Stimulated activated CD4-positive, alpha-beta T cell treated with anti-CD3 and anti-CD28 coated beads, TNF-alpha, amount 100 ng/mL, for 1 hour (primary cell): ENCODE data around the gene LOC101059915.
"Not testable (repeated sequence)": the region's sequence is repeated elsewhere in the genome, so short reads cannot be mapped to it uniquely, and the experiment has no call there.

ENCODE experiments used
- DNase-seq, 3 donors: peaks; one replicate each; pipeline ENCODE4 v3.0.0-alpha.2; 2020; ENCODE audit warnings: low read depth in 3 of 3, low spot score in 1 of 3

The LOC101059915 gene

DNA sequence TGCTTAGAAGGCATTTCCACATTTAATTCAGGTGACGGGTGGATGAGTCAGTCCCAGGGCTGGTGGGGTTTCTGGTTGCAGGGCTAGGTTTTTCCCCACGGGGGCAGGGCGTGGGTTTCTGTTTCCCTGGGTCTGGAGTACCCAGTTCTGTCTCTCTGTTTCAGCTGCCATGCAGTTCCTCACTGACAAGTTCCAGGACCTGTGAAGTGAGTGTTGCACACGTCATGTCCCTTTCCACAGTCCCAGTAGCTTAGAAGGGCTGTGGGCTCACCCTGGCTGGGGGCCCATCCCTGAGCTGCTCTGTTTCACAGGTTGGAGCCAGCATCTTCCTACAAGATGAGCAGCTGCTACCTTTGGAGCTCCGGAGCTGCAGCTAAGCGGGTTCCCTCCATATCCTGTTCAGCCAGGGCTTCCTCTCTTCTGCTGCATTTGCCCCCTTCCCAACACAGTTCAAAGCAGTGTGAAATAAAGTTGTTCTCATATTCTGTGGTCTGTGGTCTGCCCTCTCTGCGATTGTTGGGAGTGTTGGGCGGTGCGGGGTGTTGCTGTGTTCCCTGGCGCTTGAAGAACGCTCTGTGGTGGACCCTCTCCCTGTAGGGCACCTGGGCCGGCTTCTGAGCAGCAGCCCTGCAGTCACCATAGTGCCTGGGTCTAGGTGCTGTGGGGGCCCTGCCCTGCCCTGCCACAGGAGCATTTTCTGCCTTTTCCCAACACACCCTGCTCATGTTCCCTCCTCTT, 3.9 kb downstream of the LOC101059915 start:
- peak in 1 of 3 donors; percentile 50 for DNase-seq

DNA sequence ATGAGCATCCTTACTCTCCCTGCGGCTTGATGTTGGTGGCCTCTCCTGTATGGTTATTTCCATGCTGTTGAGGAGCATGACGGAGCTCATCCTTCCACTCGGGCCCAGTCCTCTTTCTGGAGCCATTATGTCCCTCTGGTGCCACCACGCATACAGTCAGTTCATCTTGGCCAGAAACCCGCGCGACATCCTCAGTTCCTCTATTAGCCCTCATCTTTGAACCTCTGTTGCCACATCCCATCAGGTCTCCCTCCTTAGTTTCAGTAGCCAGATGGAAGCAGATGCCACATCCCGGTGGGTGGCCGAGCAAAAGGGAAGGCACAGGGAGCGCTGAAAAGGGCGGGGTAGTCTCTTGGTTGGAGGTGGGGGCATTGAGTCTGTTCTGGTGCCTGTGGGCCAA, 4.6 kb downstream of the LOC101059915 start:
- no peak for DNase-seq

DNA sequence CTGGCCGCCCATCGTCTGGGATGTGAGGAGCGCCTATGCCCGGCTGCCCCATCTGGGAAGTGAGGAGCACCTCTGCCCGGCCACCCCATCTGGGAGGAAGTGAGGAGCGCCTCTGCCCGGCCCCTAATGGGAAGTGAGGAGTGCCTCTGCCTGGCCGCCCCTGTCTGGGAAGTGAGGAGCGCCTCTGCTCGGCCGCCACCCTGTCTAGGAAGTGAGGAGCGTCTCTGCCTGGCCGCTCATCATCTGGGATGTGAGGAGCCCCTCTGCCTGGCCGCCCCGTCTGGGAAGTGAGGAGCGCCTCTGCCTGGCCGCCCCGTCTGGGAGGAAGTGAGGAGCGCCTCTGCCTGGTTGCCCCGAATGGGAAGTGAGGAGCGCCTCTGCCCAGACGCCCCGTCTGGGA, 8.3 kb downstream of the LOC101059915 start:
- not testable (repeated sequence) for DNase-seq

DNA sequence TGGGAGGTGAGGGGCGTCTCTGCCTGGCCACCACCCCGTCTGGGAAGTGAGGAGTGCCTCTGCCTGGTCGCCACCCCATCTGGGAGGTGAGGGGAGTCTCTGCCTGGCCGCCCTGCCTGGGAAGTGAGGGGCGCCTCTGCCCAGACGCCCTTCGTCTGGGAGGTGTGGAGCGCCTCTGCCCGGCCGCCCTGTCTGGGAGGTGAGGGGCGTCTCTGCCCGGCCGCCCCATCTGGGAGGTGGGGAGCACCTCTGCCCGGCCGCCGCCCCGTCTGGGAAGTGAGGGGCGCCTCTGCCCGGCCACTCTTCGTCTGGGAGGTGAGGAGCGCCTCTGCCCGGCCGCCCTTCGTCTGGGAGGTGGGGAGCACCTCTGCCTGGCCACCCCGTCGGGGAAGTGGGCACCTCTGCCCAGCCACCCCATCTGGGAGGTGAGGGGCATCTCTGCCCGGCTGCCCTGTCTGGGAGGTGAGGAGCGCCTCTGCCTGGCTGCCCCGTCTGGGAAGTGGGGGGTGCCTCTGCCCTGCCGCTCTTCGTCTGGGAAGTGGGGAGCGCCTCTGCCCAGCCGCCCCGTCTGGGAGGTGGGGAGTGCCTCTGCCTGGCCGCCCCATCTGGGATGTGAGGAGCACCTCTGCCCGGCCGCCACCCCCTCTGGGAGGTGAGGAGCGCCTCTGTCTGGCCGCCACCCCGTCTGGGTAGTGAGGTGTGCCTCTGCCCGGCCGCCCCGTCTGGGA, 8.9 kb downstream of the LOC101059915 start:
- not testable (repeated sequence) for DNase-seq

DNA sequence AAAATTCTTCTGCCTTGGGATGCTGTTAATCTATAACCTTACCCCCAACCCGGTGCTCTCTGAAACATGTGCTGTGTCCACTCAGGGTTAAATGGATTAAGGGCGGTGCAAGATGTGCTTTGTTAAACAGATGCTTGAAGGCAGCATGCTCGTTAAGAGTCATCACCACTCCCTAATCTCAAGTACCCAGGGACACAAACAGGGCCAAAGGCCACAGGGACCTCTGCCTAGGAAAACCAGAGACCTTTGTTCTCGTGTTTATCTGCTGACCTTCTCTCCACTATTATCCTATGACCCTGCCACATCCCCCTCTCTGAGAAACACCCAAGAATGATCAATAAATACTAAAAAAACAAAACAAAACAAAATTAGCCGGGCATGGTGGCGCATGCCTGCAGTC, 9.8 kb downstream of the LOC101059915 start:
- not testable (repeated sequence) for DNase-seq

DNA sequence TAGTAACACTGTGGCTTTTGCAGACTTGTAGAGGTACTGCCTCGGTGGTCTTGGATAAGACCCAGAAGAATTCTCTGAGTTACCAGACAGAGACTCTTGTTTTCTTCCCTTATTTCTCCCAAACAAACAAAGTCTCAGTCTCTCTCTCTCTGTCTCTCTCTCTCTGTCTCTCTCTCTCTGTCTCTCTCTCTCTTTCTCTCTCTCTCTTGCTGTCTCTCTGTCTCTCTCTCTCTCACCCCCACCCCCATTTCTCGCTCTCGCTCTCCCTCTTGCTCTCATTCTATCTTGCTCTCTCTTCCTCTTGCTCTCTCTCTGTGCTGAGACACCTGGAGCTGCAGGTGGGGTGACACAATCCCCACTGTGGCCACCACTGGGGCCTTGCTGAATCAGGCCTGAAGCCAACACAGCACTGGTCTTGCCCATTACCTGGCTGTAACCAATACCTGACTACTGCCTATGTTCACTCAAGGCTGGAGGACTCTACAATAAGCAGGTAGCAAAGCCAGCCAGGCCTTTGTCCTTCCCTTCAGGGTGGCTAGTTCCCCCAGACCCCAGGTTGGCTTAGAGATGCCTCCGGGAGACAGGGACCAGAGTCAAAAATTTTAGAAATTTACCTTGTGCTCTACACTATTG, 12.3 kb downstream of the LOC101059915 start:
- no peak for DNase-seq

DNA sequence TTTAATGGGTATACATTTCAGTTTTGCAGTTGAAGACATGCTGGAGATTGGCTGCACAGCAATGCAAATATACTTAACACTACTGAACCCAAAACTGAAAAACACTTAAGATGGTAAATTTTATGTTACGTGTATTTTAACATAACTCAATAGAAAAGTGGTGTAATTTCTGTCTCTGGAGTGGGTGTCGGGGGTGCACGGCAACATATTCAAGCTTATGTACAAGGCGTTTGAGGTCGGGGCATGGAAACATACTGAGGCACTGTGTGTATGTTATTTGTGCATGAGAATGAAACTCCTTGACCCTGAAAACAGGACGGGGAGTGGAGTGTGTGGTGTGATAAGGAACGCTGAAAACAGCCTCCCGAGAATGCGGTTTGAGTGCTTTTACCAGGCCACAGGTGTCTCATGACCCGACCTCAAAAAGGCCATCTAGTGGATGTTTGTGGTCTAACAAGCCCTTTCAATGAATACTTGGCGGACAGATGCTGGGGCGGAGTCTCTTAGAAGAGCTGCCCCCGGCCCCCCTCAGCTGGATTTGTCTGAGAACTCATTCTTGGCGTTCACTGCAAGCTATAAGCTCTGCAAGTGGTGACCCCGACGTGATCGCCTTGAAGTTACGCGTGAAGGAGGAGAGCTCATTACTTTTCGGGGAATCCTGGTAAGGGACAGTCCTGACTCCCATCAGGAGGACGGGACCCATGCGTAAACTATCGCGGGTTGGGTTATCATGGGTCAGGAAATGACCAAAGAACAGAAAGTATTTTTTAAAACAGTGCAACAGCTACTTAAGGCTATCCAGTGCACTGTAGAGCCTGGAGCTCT, 29.5 kb downstream of the LOC101059915 start:
- DNase-seq, result not testable (repeated sequence)

DNA sequence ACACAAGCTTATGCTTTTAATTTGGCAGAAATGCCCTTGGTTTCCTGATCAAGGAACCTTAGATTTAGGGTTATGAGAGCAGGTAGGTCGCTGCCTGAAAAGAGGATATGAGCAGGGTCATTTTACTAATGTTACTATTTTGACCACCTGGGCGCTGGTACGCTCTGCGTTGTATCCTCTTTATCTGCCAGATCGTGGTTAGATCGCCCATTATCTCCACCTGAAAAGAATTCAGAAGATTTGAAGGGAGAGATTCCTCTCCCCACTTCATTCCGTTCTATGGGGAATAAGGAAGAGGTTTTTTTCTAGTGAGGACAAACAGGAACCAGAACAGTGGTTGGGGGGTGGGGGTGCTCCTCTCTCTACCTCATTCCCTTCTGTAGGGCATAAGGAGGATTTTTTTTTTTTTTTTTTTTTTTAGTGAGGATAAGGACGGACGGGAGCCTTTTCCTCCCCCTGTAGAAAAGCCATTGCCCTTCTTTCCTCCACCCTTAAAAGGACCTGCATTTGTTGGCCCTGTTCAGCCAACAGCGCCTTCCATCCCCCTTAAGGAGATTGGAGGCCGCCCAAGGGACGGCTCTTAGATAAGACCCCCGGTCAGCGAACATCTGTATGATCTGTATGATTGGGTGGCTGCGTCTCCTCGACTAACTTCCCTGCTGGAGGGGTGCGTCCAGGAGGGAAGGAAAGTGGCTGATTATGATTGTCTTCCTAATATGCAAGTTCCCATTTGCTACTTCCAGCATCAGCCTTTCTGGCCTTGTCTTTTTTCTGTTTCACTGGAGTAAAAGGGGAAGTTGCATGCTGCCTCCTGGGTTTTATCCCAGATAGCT, 30.3 kb downstream of the LOC101059915 start:
- not testable (repeated sequence) for DNase-seq

DNA sequence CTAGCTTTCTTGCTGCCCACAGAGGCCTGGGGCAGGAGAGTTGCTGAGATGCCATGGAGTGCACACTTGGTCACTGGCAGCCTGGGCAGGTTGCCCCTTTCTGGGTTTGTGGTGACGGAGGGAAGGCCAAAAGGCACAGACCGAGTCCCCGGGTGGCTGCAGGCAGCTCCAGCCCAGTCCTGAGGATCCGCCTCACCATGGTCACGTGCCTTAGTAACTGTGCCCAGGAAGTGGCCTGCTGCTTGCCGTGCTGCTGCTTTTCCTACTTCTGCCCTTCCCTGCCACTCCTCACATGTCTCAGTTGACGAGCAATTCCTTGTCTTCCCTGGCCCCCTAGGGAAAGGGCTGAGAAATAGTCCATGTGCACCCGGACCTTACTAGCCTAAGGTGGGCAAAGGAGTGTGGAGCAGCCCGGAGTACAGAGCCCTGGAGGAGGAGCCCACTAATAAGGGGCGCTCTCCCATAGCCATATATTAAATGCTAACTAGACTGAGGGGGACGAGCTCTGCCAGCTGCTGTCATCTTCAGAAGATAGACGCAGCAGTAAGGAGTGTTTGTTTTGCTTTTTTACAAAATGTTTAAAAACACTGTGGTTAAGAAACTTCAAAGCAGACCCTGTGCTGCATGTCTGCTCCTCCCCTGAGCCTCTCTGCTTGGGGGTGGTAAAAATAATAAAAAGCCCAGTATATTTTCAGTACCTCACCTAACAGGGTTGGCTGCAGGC, 31.1 kb downstream of the LOC101059915 start:
- not testable (repeated sequence) for DNase-seq

DNA sequence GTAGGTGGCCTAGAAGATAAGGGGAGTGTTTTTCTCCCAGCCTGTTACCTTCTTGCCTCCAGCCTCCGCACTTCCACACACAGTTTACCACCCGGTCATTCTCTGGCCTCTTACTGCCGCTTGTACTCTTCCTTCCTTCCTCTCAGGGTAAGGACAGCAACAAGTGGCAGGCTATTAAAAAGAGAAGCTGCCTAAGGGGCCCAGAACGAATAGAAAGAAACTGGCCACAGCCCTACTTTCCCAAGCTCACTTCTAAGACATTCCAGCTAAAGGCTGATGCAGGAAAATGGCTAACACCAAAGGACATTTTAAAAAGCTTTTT, 31.6 kb downstream of the LOC101059915 start:
- DNase-seq, result not testable (repeated sequence)

DNA sequence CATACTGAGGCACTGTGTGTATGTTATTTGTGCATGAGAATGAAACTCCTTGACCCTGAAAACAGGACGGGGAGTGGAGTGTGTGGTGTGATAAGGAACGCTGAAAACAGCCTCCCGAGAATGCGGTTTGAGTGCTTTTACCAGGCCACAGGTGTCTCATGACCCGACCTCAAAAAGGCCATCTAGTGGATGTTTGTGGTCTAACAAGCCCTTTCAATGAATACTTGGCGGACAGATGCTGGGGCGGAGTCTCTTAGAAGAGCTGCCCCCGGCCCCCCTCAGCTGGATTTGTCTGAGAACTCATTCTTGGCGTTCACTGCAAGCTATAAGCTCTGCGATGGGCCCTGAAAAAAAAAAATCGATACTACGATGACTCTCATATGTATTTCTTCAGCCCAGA, 35.5 kb downstream of the LOC101059915 start:
- not testable (repeated sequence) for DNase-seq

DNA sequence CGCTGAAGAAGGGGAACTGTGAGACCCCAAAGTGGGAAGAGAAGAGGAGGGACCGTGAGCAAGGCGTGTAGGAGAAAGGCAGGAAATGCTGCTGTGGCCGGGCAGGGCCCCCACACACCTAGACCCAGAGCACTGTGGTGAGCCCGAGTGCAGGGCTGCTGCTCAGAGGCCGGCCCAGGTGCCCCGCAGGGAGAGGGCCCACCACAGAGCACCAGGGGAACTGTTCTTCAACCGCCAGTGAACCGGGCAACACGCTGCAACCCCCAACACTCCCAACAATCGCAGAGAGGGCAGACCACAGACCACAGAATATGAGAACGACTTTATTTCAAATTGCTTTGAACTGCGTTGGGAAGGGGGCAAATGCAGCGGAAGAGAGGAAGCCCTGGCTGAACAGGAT, 46.7 kb downstream of the LOC101059915 start:
- not testable (repeated sequence) for DNase-seq

DNA sequence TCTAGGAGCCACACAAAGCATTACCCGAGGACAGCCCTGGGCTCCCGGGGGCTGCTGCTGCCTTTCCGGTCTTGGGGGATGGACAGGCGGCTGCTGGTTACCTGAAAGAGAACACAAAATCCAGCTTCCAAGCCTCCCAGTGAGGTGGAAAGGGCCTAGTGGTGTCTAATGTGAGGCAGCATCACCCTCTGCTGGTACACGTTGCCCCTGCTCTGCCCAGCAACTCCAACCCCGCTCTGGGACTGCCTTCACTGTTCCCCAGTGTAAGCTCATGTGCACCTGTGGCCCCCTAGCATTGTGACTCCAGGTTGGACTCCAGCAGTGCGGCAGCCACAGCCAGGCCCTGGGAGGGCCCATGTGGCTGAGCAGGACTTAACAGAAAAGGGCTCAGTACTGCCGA, 48.2 kb downstream of the LOC101059915 start:
- DNase-seq, result not testable (repeated sequence)

DNA sequence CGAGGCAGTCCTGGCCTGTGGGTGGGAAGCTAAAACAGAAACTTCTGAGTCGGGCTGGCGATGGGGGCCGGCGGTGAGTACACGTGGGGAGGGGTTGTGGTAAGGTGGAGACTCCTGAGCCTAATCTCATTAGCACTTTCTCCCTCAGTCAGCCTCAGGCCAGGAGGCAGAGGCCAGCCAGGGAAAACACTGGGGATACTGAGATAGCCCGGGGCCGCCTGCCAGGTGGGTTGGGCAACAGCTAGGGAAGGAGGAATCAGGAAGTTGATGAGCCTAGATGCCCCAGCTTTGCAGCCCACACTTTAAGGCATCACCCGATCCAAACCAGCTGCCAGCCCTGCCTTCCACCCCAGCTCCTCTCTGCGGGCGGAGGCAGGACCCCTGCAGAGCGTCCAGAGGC, 49.0 kb downstream of the LOC101059915 start:
- DNase-seq, result not testable (repeated sequence)

DNA sequence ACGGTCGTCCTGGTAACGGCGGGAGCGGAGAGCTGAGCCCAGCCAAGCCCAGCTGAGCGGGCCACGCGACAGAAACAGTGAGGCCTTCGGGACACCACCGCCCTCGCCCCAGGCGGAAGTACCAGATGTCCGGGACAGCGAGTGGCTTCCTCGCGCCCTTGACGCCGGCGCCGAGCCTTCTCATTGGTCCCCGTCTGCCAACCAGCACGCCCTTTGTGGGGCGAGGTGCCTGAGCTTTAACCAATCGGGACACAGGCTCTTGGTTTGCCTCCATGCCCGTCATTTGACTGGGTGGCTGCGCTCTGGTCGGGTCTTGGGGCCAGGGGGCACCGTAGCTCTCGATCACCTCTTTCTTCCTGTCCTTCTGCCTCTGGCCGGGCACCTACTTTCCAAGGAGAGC, 50.8 kb downstream of the LOC101059915 start, which contains the start of gene CXorf49:
Gene CXorf49 (minus strand): TSS at position 101 of the 400 bp plus-strand sequence. CDS start 134 bp downstream, outside the sequence.
- DNase-seq, result not testable (repeated sequence)

DNA sequence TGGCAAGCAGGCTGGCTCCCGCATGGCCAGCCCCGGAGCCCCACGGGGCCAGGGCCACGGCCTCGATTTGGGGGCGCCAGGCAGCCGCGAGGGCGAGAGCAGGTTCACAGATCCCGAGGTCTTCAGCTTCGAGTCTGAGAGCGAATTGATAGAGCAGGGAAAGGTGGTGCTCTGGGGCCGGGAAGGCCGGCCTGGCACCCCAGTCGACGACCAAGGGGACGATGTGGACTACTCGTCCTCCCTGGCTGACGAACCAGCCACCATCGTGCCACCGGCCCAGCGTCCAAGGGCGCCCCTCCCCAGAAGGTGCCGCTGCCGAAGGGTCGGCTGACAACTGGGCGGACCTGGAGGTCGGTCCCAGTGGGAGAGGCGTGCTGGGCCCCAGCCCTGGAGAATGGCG, 51.8 kb downstream of the LOC101059915 start:
- DNase-seq, result not testable (repeated sequence)

DNA sequence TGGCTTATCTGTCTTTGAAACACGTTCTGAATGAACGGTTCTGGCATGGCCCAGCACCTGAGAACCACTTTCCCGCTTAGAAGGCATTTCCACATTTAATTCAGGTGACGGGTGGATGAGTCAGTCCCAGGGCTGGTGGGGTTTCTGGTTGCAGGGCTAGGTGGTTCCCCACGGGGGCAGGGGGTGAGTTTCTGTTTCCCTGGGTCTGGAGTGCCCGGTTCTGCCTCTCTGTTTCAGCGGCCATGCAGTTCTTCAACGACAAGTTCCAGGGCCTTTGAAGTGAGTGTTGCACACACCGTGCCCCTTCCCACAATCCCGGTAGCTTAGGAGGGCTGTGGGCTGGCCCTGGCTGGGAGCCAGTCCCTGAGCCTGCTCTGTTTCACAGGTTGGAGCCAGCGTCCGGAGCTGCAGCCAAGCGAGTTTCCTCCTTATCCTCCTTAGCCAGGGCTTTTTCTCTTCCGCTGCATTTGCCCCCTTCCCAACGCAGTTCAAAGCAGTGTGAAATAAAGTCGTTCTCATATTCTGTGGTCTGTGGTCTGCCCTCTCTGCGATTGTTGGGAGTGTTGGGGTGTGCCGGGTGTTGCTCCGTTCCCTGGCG, 53.0 kb downstream of the LOC101059915 start:
- DNase-seq, result not testable (repeated sequence)
